GM19238 (cell line): ENCODE results near the gene NPEPL1.

Source experiments
- DNase-seq: peaks from one replicate; pipeline ENCODE4 v3.0.0; 2011; ENCODE audit warnings: low spot score; ENCODE audit not compliant: insufficient read length

The NPEPL1 gene

GRCh38 chr20:58700121-58700821, 7.7 kb downstream of the NPEPL1 start:
- no peak for DNase-seq

- no peak for DNase-seq
These were observed 8.2 kb downstream of the NPEPL1 start for GRCh38 chr20:58700823-58701222.

- DNase-seq, result no peak
These were observed 9.0 kb downstream of the NPEPL1 start for GRCh38 chr20:58701431-58702160.

GRCh38 chr20:58702161-58702510, 9.5 kb downstream of the NPEPL1 start:
- no peak for DNase-seq

- no peak for DNase-seq
These were observed 10.5 kb downstream of the NPEPL1 start for GRCh38 chr20:58702859-58703648.

GRCh38 chr20:58703765-58704371, 11.3 kb downstream of the NPEPL1 start:
- no peak for DNase-seq

- no peak for DNase-seq
These were observed 12.8 kb downstream of the NPEPL1 start for GRCh38 chr20:58705208-58705926.

GRCh38 chr20:58706150-58706892, 13.7 kb downstream of the NPEPL1 start:
- DNase-seq, result no peak

- DNase-seq, result no peak
These were observed 14.5 kb downstream of the NPEPL1 start for GRCh38 chr20:58706975-58707681.

- DNase-seq, result no peak
These were observed 15.2 kb downstream of the NPEPL1 start for GRCh38 chr20:58707770-58708169.

- DNase-seq, result no peak
These were observed 15.8 kb downstream of the NPEPL1 start for GRCh38 chr20:58708246-58708931.

- DNase-seq, result no peak
These were observed 16.6 kb downstream of the NPEPL1 start for GRCh38 chr20:58709013-58709702.

- DNase-seq, result no peak
These were observed 17.1 kb downstream of the NPEPL1 start for GRCh38 chr20:58709703-58710039.

GRCh38 chr20:58710481-58711265, 18.1 kb downstream of the NPEPL1 start:
- DNase-seq, result no peak

- no peak for DNase-seq
These were observed 18.9 kb downstream of the NPEPL1 start for GRCh38 chr20:58711266-58712051.

- no peak for DNase-seq
These were observed 19.7 kb downstream of the NPEPL1 start for GRCh38 chr20:58712151-58712791.
